ENCODE measurements around the gene CUEDC1.

The CUEDC1 gene

GRCh38 chr17:57898487-57899311 is 56.5 kb downstream of the CUEDC1 start:
- no peak overlapping the region for H3K4me3 Mint-ChIP-seq
- H3K9me3 Mint-ChIP-seq, result no peaks in the 10 kb centered on the region
- H3K27ac Mint-ChIP-seq, result no peak overlapping the region
- H3K36me3 Mint-ChIP-seq (ENCODE audit: low read depth), result no peaks in the 10 kb centered on the region
- no peaks in the 10 kb centered on the region for H3K27me3 Mint-ChIP-seq (ENCODE audit: low read depth)
- H3K4me1 Mint-ChIP-seq (ENCODE audit: low read depth), result peaks cover 16% of the 10 kb centered on the region

DNA sequence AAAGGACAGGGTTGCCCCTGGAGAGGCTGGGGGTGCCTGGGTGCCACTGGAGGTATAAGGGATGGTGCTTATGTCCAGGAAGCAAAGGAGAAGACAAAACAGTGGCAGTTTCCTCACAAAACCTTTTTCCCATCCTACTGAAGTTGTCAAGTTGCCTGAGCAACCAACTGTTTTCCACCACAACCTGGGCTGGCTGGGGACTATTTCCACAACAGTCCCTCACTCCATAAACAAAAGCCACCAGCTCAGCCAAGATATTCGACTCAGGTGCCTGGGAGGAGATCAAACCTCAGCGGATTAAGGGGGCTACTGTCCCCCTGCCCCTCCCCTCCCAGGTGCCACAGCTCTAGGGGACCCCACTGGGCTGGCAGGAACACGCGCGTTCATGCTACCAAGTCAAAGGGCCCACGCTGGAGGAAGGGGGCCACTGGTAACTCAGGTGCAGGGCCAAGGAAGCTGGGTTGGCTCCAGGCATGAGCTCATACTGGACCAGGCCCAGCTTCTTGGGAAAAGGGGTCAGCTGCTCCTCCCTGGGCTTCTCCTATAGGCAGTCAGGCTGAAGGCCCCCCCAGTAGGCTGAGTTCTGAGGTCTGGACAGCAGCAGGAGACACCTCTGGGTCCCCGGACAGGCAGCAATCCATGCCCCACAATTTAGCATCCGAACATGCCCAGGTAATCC is 59.7 kb downstream of the CUEDC1 start:
- H3K4me3 Mint-ChIP-seq, result no peak overlapping the region
- peaks cover 4% of the 10 kb centered on the region for H3K27me3 Mint-ChIP-seq (ENCODE audit: low read depth)
- H3K27ac Mint-ChIP-seq, result no peak overlapping the region
- no peaks in the 10 kb centered on the region for H3K36me3 Mint-ChIP-seq (ENCODE audit: low read depth)
- H3K9me3 Mint-ChIP-seq, result no peaks in the 10 kb centered on the region
- peaks cover 6% of the 10 kb centered on the region for H3K4me1 Mint-ChIP-seq (ENCODE audit: low read depth)

GRCh38 chr17:57894848-57895247 is 60.4 kb downstream of the CUEDC1 start:
- H3K4me3 Mint-ChIP-seq, result no peak overlapping the region
- H3K9me3 Mint-ChIP-seq, result no peaks in the 10 kb centered on the region
- H3K36me3 Mint-ChIP-seq (ENCODE audit: low read depth), result no peaks in the 10 kb centered on the region
- H3K27me3 Mint-ChIP-seq (ENCODE audit: low read depth), result peaks cover 4% of the 10 kb centered on the region
- peaks cover 5% of the 10 kb centered on the region for H3K4me1 Mint-ChIP-seq (ENCODE audit: low read depth)
- H3K27ac Mint-ChIP-seq, result no peak overlapping the region

DNA sequence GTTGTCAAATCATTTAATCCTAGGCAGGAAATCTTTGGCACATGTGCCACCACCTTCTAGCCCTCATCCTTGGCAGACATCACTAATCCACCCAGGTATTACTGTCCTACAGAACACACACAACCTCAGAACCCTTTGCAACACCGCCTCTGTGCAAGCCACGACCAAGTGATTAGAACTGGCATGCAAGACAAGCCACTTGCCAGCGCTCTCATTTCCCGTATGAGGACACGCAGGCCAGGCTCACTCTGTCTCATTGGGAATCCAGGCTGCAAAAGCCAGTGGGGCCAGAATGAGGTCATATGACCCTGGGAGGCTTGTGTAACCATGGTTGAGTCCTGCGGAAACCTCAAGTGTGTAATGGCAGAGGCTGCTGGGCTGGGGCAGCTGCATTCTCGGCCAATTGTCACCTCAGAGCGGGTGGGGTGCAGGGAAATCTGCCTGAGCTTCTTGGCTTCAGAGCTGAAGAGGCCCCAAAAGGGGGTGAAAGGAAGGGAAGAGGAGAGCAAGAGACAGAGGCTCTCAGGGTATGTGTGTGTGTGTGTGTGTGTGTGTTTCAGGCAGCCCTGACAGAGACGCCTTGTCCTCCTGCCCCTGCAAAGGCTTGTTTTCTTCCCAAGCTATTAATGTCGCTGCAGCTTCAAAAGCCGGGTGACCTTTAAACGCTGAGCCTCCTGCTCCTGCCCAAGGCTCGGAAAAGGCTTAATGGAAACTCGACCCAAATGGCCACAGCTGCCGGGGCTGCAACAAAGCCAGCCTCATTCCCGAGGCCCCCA is 62.2 kb downstream of the CUEDC1 start:
- Mint-ChIP-seq H3K4me1 (ENCODE audit: low read depth) (no peaks in the 10 kb centered on the region), H3K27ac (no peak overlapping the region), H3K4me3 (no peak overlapping the region)

GRCh38 chr17:57892146-57892819 is 62.9 kb downstream of the CUEDC1 start:
- peaks cover 4% of the 10 kb centered on the region for H3K27me3 Mint-ChIP-seq (ENCODE audit: low read depth)

More for the DNA sequence above, 62.2 kb downstream of the CUEDC1 start:
- peaks cover 4% of the 10 kb centered on the region for H3K27me3 Mint-ChIP-seq (ENCODE audit: low read depth)
- H3K9me3 Mint-ChIP-seq, result no peaks in the 10 kb centered on the region
- H3K36me3 Mint-ChIP-seq (ENCODE audit: low read depth), result no peaks in the 10 kb centered on the region

DNA sequence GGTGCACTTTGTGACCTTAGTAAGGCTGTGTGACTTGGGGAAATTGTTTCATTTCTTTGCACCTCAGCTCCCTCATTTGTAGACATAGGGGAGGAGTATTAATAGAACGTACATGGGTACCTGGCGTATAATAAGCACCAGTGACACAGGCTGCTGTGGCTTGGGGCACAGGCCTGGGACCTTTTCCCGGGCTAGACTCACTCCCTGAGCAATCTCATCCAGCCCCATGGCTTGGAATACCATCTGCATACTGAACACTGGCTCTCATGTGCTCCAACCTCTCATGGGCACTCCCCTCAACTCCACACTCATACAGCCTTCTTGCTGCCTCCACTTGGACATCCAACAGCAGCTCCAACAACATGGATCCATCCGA is 64.4 kb downstream of the CUEDC1 start:
- Mint-ChIP-seq H3K27me3 (ENCODE audit: low read depth) (peaks cover 4% of the 10 kb centered on the region), H3K27ac (no peak overlapping the region), H3K4me3 (no peak overlapping the region), H3K4me1 (ENCODE audit: low read depth) (no peaks in the 10 kb centered on the region), H3K9me3 (no peaks in the 10 kb centered on the region), H3K36me3 (ENCODE audit: low read depth) (no peaks in the 10 kb centered on the region)

More at GRCh38 chr17:57892146-57892819, 62.9 kb downstream of the CUEDC1 start:
- no peaks in the 10 kb centered on the region for H3K4me1 Mint-ChIP-seq (ENCODE audit: low read depth)
- H3K4me3 Mint-ChIP-seq, result no peak overlapping the region
- H3K9me3 Mint-ChIP-seq, result no peaks in the 10 kb centered on the region
- no peak overlapping the region for H3K27ac Mint-ChIP-seq
- no peaks in the 10 kb centered on the region for H3K36me3 Mint-ChIP-seq (ENCODE audit: low read depth)

DNA sequence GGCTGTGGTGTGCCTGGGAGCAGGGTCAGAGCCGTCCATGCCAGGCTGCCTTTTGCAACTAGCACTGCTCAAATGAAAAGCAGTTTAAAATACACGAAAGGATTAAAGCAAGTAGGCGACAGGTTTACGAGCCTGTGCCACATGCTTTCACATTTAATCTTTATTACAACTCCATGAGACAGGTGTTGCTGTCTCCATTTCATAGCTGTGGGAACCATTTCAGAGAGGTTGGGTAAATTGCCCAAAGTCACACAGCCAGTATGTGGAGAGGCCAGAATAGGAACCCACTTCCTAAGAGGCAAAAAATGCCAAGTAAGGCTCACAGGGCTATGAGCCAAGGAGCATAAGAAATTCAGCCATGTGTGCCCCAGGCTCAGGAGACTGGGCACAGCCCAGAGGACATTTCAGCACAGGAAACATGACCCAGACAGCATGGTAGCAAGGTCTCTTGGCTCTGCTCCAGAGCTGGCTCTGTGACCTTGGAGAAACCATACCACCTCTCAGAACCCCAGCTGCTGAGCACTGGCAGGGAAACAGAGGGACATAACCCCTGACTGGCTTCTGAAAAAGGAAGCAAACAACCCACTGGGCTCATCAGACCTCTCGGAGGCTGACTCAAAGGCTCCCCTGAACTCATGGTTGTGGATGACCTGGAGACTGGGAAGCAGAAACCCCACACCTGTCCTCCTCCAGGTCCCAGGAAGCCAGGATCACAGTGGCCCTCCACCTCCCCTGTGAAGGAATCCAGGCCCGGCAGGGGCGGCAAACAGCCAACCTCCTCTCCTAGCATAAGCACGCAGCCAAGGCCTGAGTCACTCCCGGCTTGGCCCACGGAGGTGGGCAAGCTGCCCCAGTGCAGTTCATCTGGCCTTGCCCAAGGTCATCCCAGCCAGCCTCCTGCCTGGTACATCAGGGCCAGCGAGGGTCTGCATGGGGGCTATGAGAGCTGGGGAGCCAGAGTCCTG is 65.0 kb downstream of the CUEDC1 start:
- H3K4me3 Mint-ChIP-seq, result no peak overlapping the region
- H3K4me1 Mint-ChIP-seq (ENCODE audit: low read depth), result no peaks in the 10 kb centered on the region
- peaks cover 4% of the 10 kb centered on the region for H3K27me3 Mint-ChIP-seq (ENCODE audit: low read depth)
- H3K27ac Mint-ChIP-seq, result no peak overlapping the region
- H3K36me3 Mint-ChIP-seq (ENCODE audit: low read depth), result no peaks in the 10 kb centered on the region
- no peaks in the 10 kb centered on the region for H3K9me3 Mint-ChIP-seq

DNA sequence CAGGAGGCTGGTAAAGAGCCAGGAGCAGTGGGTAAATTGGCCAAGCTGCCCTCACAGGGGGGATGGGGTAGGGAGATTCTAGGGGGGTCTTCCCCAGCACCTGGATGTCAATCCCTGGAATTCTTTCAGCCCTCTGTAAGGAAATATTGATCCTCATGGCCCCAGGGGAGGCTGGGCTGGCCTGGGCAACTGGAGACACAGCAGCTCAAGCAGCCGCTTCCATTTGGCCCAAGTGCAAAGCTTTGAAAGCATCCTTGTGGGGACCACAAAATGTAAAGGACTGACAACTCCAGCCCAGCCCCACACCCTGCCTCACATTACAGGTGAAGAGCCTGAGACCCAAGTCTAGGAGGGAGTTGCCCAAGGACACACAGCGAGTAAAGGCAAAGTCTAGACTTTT is 66.0 kb downstream of the CUEDC1 start:
- H3K36me3 Mint-ChIP-seq (ENCODE audit: low read depth), result no peaks in the 10 kb centered on the region
- no peaks in the 10 kb centered on the region for H3K9me3 Mint-ChIP-seq
- H3K4me1 Mint-ChIP-seq (ENCODE audit: low read depth), result no peaks in the 10 kb centered on the region
- H3K27me3 Mint-ChIP-seq (ENCODE audit: low read depth), result peaks cover 8% of the 10 kb centered on the region
- no peak overlapping the region for H3K27ac Mint-ChIP-seq
- H3K4me3 Mint-ChIP-seq, result no peak overlapping the region

DNA sequence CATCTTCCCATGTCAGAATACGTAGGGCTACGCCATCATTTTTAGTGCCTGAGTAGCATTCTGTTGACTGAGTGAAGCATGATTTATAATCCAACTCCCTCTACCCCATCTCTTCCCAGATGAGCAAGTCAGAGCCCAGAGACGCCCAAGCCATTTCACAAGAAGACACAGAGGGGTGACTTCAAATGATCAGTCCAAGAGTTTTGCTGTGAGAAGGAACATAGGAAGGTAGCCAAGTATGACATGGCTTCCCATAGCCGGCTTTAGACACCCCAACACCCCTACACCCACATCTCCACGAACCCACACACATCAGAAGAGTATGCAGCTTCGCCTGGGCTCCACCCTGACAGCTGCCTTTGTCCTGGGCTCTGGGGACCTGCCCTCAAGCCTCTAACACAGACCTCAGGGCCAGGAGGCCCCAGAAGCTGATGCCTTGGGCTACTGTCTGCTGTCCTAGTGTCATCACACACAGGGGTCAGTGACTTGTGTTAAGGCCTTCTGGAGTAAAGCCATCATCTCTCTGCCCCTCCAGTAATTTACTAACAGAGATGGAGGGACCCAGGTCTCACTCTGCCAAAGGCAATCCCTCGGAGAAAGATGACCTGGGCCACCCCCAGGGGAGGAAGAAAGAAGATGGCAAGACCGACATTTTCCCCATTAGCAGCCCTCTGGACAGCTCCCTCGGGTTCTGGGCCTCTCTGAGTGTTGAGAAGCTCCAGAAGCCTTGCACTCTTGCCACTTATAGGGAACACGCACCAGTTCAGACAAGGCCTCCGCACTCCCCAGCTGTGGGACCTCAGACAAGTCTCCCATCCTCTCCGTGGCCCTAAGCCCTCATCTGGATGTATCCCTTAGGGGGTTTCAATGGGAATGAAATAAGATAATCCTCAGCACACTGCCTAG is 66.6 kb downstream of the CUEDC1 start:
- H3K27ac Mint-ChIP-seq, result no peak overlapping the region
- no peaks in the 10 kb centered on the region for H3K9me3 Mint-ChIP-seq

GRCh38 chr17:57887161-57887560 is 68.1 kb downstream of the CUEDC1 start:
- Mint-ChIP-seq H3K4me3 (no peak overlapping the region), H3K4me1 (ENCODE audit: low read depth) (no peaks in the 10 kb centered on the region), H3K9me3 (no peaks in the 10 kb centered on the region), H3K36me3 (ENCODE audit: low read depth) (no peaks in the 10 kb centered on the region), H3K27me3 (ENCODE audit: low read depth) (peaks cover 8% of the 10 kb centered on the region), H3K27ac (no peak overlapping the region)

More for the DNA sequence above, 66.6 kb downstream of the CUEDC1 start:
- Mint-ChIP-seq H3K4me3 (no peak overlapping the region), H3K27me3 (ENCODE audit: low read depth) (peaks cover 8% of the 10 kb centered on the region), H3K36me3 (ENCODE audit: low read depth) (no peaks in the 10 kb centered on the region), H3K4me1 (ENCODE audit: low read depth) (no peaks in the 10 kb centered on the region)

DNA sequence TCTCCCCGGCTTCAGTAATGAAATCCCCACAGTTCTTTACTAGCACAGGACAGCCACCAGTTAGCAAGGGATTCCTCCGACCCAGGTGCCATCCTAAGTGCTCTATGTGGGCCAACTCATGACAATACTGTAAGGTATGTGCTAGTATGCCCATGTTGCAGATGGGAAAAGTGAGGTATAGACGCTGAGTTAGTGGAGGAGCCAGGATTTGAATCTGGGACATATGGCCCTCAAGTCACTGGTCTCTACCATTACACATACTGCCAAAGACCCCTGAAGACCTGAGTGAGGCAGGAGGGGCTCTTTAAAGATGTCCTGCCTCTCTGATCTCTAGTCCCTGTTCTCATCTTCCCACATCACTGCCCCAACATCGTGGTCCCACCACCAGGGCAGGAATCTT is 69.2 kb downstream of the CUEDC1 start:
- no peaks in the 10 kb centered on the region for H3K9me3 Mint-ChIP-seq
- H3K36me3 Mint-ChIP-seq (ENCODE audit: low read depth), result no peaks in the 10 kb centered on the region
- peaks cover 4% of the 10 kb centered on the region for H3K27me3 Mint-ChIP-seq (ENCODE audit: low read depth)
- H3K27ac Mint-ChIP-seq, result no peak overlapping the region
- no peak overlapping the region for H3K4me3 Mint-ChIP-seq
- no peaks in the 10 kb centered on the region for H3K4me1 Mint-ChIP-seq (ENCODE audit: low read depth)

DNA sequence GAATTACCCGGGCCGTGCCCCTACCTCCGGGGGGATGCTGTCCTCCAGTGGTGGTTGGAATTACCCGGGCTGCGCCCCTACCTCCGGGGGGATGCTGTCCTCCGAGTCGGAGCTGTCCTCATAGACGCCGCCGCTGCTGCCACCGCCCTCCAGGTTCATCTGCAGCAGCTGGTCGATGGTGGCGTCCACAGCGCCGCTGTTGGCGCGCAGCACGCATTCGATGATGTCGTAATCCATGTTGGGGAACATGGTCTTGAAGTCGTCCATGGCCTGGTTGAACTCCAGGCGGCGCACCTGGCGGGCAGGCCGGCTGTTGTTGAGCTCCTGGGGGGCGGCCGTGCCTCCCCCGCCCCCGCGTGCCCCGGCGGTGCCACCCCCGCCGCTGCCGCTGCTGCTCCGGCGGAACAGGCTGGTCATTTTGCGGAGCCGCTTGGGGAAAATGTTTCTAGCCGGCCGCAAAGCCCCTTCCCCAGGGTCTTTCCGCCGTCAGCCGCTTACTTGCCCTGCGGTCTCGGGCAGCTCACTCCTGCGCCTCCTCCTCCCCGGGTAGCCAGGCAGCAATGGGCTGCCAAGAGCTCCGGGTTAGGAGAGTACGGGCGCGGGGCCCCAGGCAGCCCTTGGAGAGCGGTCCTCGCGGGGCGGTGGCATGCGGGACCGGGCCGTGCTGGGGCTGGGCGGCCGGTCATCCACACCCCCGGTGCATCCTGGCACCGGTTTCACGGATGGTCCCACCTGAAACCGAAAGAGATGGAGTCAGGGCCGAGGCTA is 69.9 kb downstream of the CUEDC1 start:
- Mint-ChIP-seq H3K36me3 (ENCODE audit: low read depth) (no peaks in the 10 kb centered on the region), H3K9me3 (no peaks in the 10 kb centered on the region), H3K27me3 (ENCODE audit: low read depth) (peaks cover 10% of the 10 kb centered on the region), H3K4me1 (ENCODE audit: low read depth) (no peaks in the 10 kb centered on the region), H3K27ac (no peak overlapping the region), H3K4me3 (no peak overlapping the region)
